ENCODE measurements around the gene DVL2. TPM values are rescaled to one million over a fixed set of nuclear protein-coding genes. Genes with fewer than 3 reads are reported as not detected.
"Not testable (repeated sequence)": the region's sequence is repeated elsewhere in the genome, so short reads cannot be mapped to it uniquely, and the experiment has no call there.

DVL2 gene
- total RNA-seq, 1 donor from 2014 or later = 51.1 TPM

GRCh38 chr17:7258731-7259554 is 24.6 kb upstream of the DVL2 start:
- intact Hi-C loops (cut with micrococcal nuclease) = no loop called here

GRCh38 chr17:7256766-7257456 is 22.6 kb upstream of the DVL2 start:
- intact Hi-C loops (cut with micrococcal nuclease) = no loop called here

GRCh38 chr17:7254511-7254910 is 20.2 kb upstream of the DVL2 start:
- intact Hi-C loops (cut with micrococcal nuclease) = loop anchor here (5.0 kb wide), 3 partner anchors 148 to 433 kb away; partner anchors contain the start of genes FGF11, TMEM102, TMEM256 and TP53

GRCh38 chr17:7253082-7253481 is 18.8 kb upstream of the DVL2 start:
- intact Hi-C loops (cut with micrococcal nuclease) = loop anchor here (2.0 to 5.0 kb wide), 4 partner anchors 149 to 434 kb away; partner anchors contain the start of genes FGF11, TMEM102, TMEM256 and TP53

GRCh38 chr17:7252176-7253043 is 18.1 kb upstream of the DVL2 start, which contains the start of gene ELP5:
ELP5 (plus strand) TSS chr17:7252215; CDS start chr17:7252551, 336 bp downstream.
- intact Hi-C loops (cut with micrococcal nuclease) = loop anchor here (1.0 to 5.0 kb wide), 8 partner anchors 13 to 435 kb away; partner anchors contain the start of genes EIF5A, FGF11, PHF23 and TMEM102

- intact Hi-C loops (cut with micrococcal nuclease) = loop anchor here (1.0 to 5.0 kb wide), 8 partner anchors 12 to 436 kb away; partner anchors contain the start of genes EIF5A, FGF11, PHF23 and TMEM102
Measured at GRCh38 chr17:7251661-7252175, 17.4 kb upstream of the DVL2 start, which contains the start of gene CTDNEP1. CTDNEP1 (minus strand) TSS chr17:7251734; CDS start chr17:7251296, 438 bp downstream.

- intact Hi-C loops (cut with micrococcal nuclease) = loop anchor here (5.0 kb wide), 3 partner anchors 151 to 436 kb away; partner anchors contain the start of genes FGF11, TMEM102, TMEM256 and TP53
Measured at GRCh38 chr17:7250695-7251627, 16.6 kb upstream of the DVL2 start.

- intact Hi-C loops (cut with micrococcal nuclease) = loop anchor here (5.0 kb wide), 3 partner anchors 152 to 437 kb away; partner anchors contain the start of genes FGF11, TMEM102, TMEM256 and TP53
Measured at GRCh38 chr17:7249830-7250229, 15.5 kb upstream of the DVL2 start.

GRCh38 chr17:7249214-7249613 is 14.9 kb upstream of the DVL2 start:
- intact Hi-C loops (cut with micrococcal nuclease) = no loop called here

GRCh38 chr17:7248796-7249195 is 14.5 kb upstream of the DVL2 start:
- intact Hi-C loops (cut with micrococcal nuclease) = no loop called here

GRCh38 chr17:7246779-7247178 is 12.5 kb upstream of the DVL2 start:
- intact Hi-C loops (cut with micrococcal nuclease) = no loop called here

GRCh38 chr17:7243838-7244237 is 9.5 kb upstream of the DVL2 start:
- intact Hi-C loops (cut with micrococcal nuclease) = not testable (repeated sequence)

- intact Hi-C loops (cut with micrococcal nuclease) = no loop called here
Measured at GRCh38 chr17:7243453-7243729, 9.1 kb upstream of the DVL2 start.

- intact Hi-C loops (cut with micrococcal nuclease) = no loop called here
Measured at GRCh38 chr17:7242717-7243452, 8.6 kb upstream of the DVL2 start.

- intact Hi-C loops (cut with micrococcal nuclease) = no loop called here
Measured at GRCh38 chr17:7241783-7242716, 7.7 kb upstream of the DVL2 start, which contains the start of gene GABARAP. GABARAP (minus strand) TSS chr17:7242449; CDS start chr17:7242330, 119 bp downstream.

GRCh38 chr17:7241090-7241733 is 6.9 kb upstream of the DVL2 start:
- intact Hi-C loops (cut with micrococcal nuclease) = no loop called here

- intact Hi-C loops (cut with micrococcal nuclease) = no loop called here
Measured at GRCh38 chr17:7240375-7240774, 6.1 kb upstream of the DVL2 start.
